H1 (cell line): ENCODE measurements around the gene BLVRA. TPM values are rescaled to one million over a fixed set of nuclear protein-coding genes. Genes with fewer than 3 reads are reported as not detected.

Experiments
- CTCF ChIA-PET: fragments of 300-600 bp; sonication (Branson Sonifier 250); formaldehyde crosslinking; loops from one replicate; lab custom pipeline; 2021; ENCODE audit not compliant: partially characterized antibody; lab: Charles Lee
- POLR2A ChIA-PET: fragments of 300-600 bp; sonication (Branson Sonifier 250); formaldehyde crosslinking; loops from one replicate; lab custom pipeline; 2021; ENCODE audit warnings: inconsistent platforms; ENCODE audit not compliant: partially characterized antibody; lab: Charles Lee
- DNase-seq, 2 experiments: peaks; one replicate each; pipeline versions ENCODE4 v3.0.0 to v3.0.0-alpha.2; 2010 to 2022; ENCODE audit warnings: low spot score in 2 of 2, low read depth in 1 of 2, mixed read lengths in 1 of 2
- FAIRE-seq: peaks from 2 replicates; lab custom pipeline; 2011; peaks lifted over from hg19 to GRCh38; lab: Jason Lieb, UNC
- H2AFZ ChIP-seq: 2 replicates; pipeline ENCODE4 v1.8.1; 2012; ENCODE audit warnings: low read length, inconsistent platforms
- H2AK5ac ChIP-seq: 2 replicates; pipeline ENCODE4 v1.6.1; 2013; ENCODE audit warnings: low read depth, low read length
- H2BK120ac ChIP-seq: replicated peaks from 2 replicates; pipeline ENCODE3; 2013; ENCODE audit warnings: low read depth, low read length, inconsistent platforms
- H2BK12ac ChIP-seq: 2 replicates; pipeline ENCODE4 v1.6.1; 2013; ENCODE audit warnings: low read depth, low read length
- H2BK15ac ChIP-seq: 2 replicates; pipeline ENCODE4 v1.6.1; 2013; ENCODE audit warnings: low read length
- H2BK20ac ChIP-seq: 2 replicates; pipeline ENCODE4 v1.6.1; 2013; ENCODE audit warnings: low read length
- H2BK5ac ChIP-seq: 2 replicates; pipeline ENCODE4 v1.6.1; 2013; ENCODE audit warnings: low read depth, low read length
- H3K14ac ChIP-seq: 2 replicates; pipeline ENCODE4 v1.6.1; 2013; ENCODE audit warnings: inconsistent platforms; ENCODE audit not compliant: insufficient read length
- H3K18ac ChIP-seq: 2 replicates; pipeline ENCODE4 v1.6.1; 2013; ENCODE audit warnings: low read length; ENCODE audit errors: extremely low read depth
- H3K23ac ChIP-seq: 2 replicates; pipeline ENCODE4 v1.6.1; 2013; ENCODE audit warnings: inconsistent platforms; ENCODE audit not compliant: insufficient read length
- H3K23me2 ChIP-seq: 2 replicates; pipeline ENCODE4 v1.6.1; 2013; ENCODE audit warnings: low read depth, low read length
- H3K27ac ChIP-seq: 2 replicates; pipeline ENCODE4 v1.6.1; 2011; ENCODE audit warnings: low read depth, low read length, inconsistent platforms
- H3K27me3 ChIP-seq, 4 experiments: replicated peaks in 1 of 4; 1 replicate in 1 of 4; 2 replicates in 3 of 4; pipeline versions ENCODE4 v1.6.1 to v1.8.1; 2011 to 2013; ENCODE audit warnings: low read length in 3 of 4, mild to moderate bottlenecking in 3 of 4, inconsistent platforms in 2 of 4, mixed read lengths in 2 of 4, moderate library complexity in 1 of 4; ENCODE audit not compliant: control insufficient read depth in 3 of 4, insufficient read depth in 3 of 4; ENCODE audit errors: extremely low read depth in 1 of 4
- H3K36me3 ChIP-seq, 4 experiments: 2 replicates each; pipeline versions ENCODE4 v1.6.1 to v1.8.1; 2011 to 2013; ENCODE audit warnings: mild to moderate bottlenecking in 4 of 4, low read length in 3 of 4, moderate library complexity in 2 of 4, control low read depth in 1 of 4, inconsistent platforms in 1 of 4; ENCODE audit not compliant: insufficient read depth in 4 of 4, control insufficient read depth in 2 of 4
- H3K4ac ChIP-seq: replicated peaks from 2 replicates; pipeline ENCODE3; 2013; ENCODE audit warnings: low read length, low read depth, mixed read lengths, inconsistent platforms; ENCODE audit not compliant: insufficient read length
- H3K4me1 ChIP-seq, 4 experiments: replicated peaks in 1 of 4; 1 replicate in 1 of 4; 2 replicates in 3 of 4; pipeline versions ENCODE4 v1.6.1 to v1.8.1; 2011 to 2013; ENCODE audit warnings: low read length in 3 of 4, inconsistent platforms in 2 of 4, mixed read lengths in 1 of 4; ENCODE audit not compliant: insufficient read depth in 4 of 4, control insufficient read depth in 3 of 4
- H3K4me2 ChIP-seq, 2 experiments: 2 replicates each; pipeline versions ENCODE4 v1.6.1 to v1.8.1; 2011 to 2013; ENCODE audit warnings: low read depth in 2 of 2, low read length in 2 of 2, control low read depth in 1 of 2, inconsistent platforms in 1 of 2, mild to moderate bottlenecking in 1 of 2; ENCODE audit not compliant: insufficient read depth in 1 of 2
- H3K4me3 ChIP-seq, 4 experiments: fragments of 200-600, 300-600 bp in 1 of 4; sonication (generic), shearing (Covaris generic), sonication (Bioruptor Twin) in 1 of 4; 2 replicates each; pipeline versions ENCODE4 v1.5.1 to v1.8.1; 2011 to 2016; ENCODE audit warnings: low read length in 4 of 4, low read depth in 3 of 4, control low read depth in 2 of 4, inconsistent platforms in 2 of 4, mild to moderate bottlenecking in 2 of 4, mixed read lengths in 1 of 4, moderate library complexity in 1 of 4; ENCODE audit not compliant: insufficient read depth in 2 of 4; ENCODE audit errors: extremely low read depth in 1 of 4
- H3K56ac ChIP-seq: replicated peaks from 2 replicates; pipeline ENCODE3; 2013; ENCODE audit warnings: low read depth, mild to moderate bottlenecking, mixed read lengths, low read length, inconsistent platforms; ENCODE audit not compliant: insufficient read length
- H3K79me1 ChIP-seq: 2 replicates; pipeline ENCODE4 v1.6.1; 2013; ENCODE audit warnings: low read depth, low read length, control low read depth
- H3K79me2 ChIP-seq, 2 experiments: 2 replicates each; pipeline versions ENCODE4 v1.6.1 to v1.8.1; 2012 to 2013; ENCODE audit warnings: low read length in 2 of 2, mild to moderate bottlenecking in 2 of 2, inconsistent platforms in 1 of 2; ENCODE audit not compliant: insufficient read depth in 2 of 2, control insufficient read depth in 1 of 2
- H3K9ac ChIP-seq, 4 experiments: replicated peaks in 1 of 4; 1 replicate in 1 of 4; 2 replicates in 3 of 4; pipeline versions ENCODE4 v1.6.1 to v1.8.1; 2011 to 2013; ENCODE audit warnings: low read depth in 3 of 4, low read length in 3 of 4, control low read depth in 2 of 4, mild to moderate bottlenecking in 2 of 4, moderate library complexity in 2 of 4, inconsistent platforms in 1 of 4; ENCODE audit errors: extremely low read depth in 1 of 4
- H3K9me3 ChIP-seq, 2 experiments: 2 replicates each; pipeline versions ENCODE4 v1.6.1 to v1.8.1; 2012 to 2013; ENCODE audit warnings: mild to moderate bottlenecking in 2 of 2, moderate library complexity in 2 of 2, control low read depth in 1 of 2, inconsistent platforms in 1 of 2, low read depth in 1 of 2, low read length in 1 of 2, mixed read lengths in 1 of 2; ENCODE audit not compliant: insufficient read depth in 2 of 2
- H4K20me1 ChIP-seq, 2 experiments: replicated peaks in 1 of 2; 2 replicates each; pipeline versions ENCODE3 to v1.8.1; 2011 to 2013; ENCODE audit warnings: inconsistent platforms in 2 of 2, low read length in 2 of 2, mild to moderate bottlenecking in 1 of 2; ENCODE audit not compliant: insufficient read depth in 2 of 2, control insufficient read depth in 1 of 2
- H4K5ac ChIP-seq: 2 replicates; pipeline ENCODE4 v1.6.1; 2013; ENCODE audit warnings: low read length, low read depth, mixed read lengths, inconsistent platforms; ENCODE audit not compliant: insufficient read length
- H4K8ac ChIP-seq: 2 replicates; pipeline ENCODE4 v1.8.0; 2013; ENCODE audit warnings: mild to moderate bottlenecking, moderate library complexity, low read length, inconsistent platforms; ENCODE audit not compliant: insufficient read depth; ENCODE audit errors: extremely low read depth
- H4K91ac ChIP-seq: replicated peaks from 2 replicates; pipeline ENCODE3; 2013; ENCODE audit warnings: low read length, mixed read lengths, inconsistent platforms; ENCODE audit not compliant: insufficient read length
- CBX5 ChIP-seq: fragments of 300-800, 300-1000 bp; sonication (generic); IDR thresholded peaks from 2 replicates; pipeline ENCODE4 v1.7.1; 2016; ENCODE audit warnings: antibody characterized with exemption, low read length, low read depth
- CHD1 ChIP-seq: IDR thresholded peaks from 2 replicates; pipeline ENCODE4 v1.6.1; 2012; ENCODE audit warnings: low read depth, low read length, improper control_type of control experiment
- CTBP2 ChIP-seq: IDR thresholded peaks from 2 replicates; pipeline ENCODE4 v1.7.0; 2011; ENCODE audit warnings: borderline replicate concordance, mild to moderate bottlenecking, moderate library complexity, mixed read lengths, low read length; ENCODE audit not compliant: insufficient read depth, insufficient read length
- JUND ChIP-seq: IDR thresholded peaks from 2 replicates; pipeline ENCODE4 v1.6.1; 2011; ENCODE audit warnings: mild to moderate bottlenecking, improper control_type of control experiment, low read length
- PHF8 ChIP-seq: fragments of 200-600 bp; sonication (generic); conservative IDR thresholded peaks from 2 replicates; pipeline ENCODE4 v1.7.1; 2012; ENCODE audit warnings: low read depth, mild to moderate bottlenecking, inconsistent platforms, low read length, moderate library complexity
- POLR2AphosphoS5 ChIP-seq: IDR thresholded peaks from 2 replicates; pipeline ENCODE4 v1.6.1; 2011; ENCODE audit warnings: low read depth, low read length
- RBBP5 ChIP-seq: IDR thresholded peaks from 2 replicates; pipeline ENCODE4 v1.7.1; 2012; ENCODE audit warnings: low read depth, mild to moderate bottlenecking, inconsistent platforms, low read length, moderate library complexity, borderline replicate concordance
- RNF2 ChIP-seq: fragments of 200-900, 300-1000 bp; sonication (generic); IDR thresholded peaks from 2 replicates; pipeline ENCODE4 v1.7.1; 2016; ENCODE audit warnings: borderline replicate concordance, low read depth, mild to moderate bottlenecking, antibody characterized with exemption, low read length; ENCODE audit not compliant: poor library complexity, severe bottlenecking; ENCODE audit errors: missing control alignments
- RXRA ChIP-seq: IDR thresholded peaks from 2 replicates; pipeline ENCODE4 v1.6.1; 2011; ENCODE audit warnings: low read depth, mild to moderate bottlenecking, low read length, moderate library complexity; ENCODE audit not compliant: insufficient read depth
- TAF1 ChIP-seq: IDR thresholded peaks from 2 replicates; pipeline ENCODE4 v1.6.1; 2011; ENCODE audit warnings: mild to moderate bottlenecking, low read depth, low read length
- TEAD4 ChIP-seq: IDR thresholded peaks from 2 replicates; pipeline ENCODE4 v1.6.1; 2012; ENCODE audit warnings: low read depth, low read length, inconsistent platforms, mixed read lengths
- ZNF274 ChIP-seq: IDR thresholded peaks from 2 replicates; pipeline ENCODE4 v1.7.0; 2012; ENCODE audit warnings: low read length, borderline replicate concordance; ENCODE audit errors: extremely low read depth
- WGBS, 2 experiments: shearing (Covaris generic) in 1 of 2; methylation state at CpG; one replicate each; pipeline versions ENCODE4 v1.1.6 to v1.1.7; 2013 to 2015; ENCODE audit warnings: low lambda C conversion rate in 2 of 2, mixed read lengths in 2 of 2, inconsistent platforms in 1 of 2, low coverage in 1 of 2, missing lambda C conversion rate in 1 of 2; ENCODE audit not compliant: insufficient replicate concordance in 2 of 2, insufficient coverage in 1 of 2, insufficient read length in 1 of 2; ENCODE audit errors: extremely low coverage in 1 of 2, missing lambda C conversion rate in 1 of 2; 5-methylcytosine and 5-hydroxymethylcytosine counted together
- polyA plus RNA-seq, 7 experiments: library from polyadenylated mRNA; depleted of rRNA in 3 of 7; stranded (reverse) in 5 of 7; unstranded in 2 of 7; fragments of >200 nt in 5 of 7; fragments of 200-250 nt in 2 of 7; gene quantifications; 1 replicate in 5 of 7; 2 replicates in 1 of 7; 4 replicates in 1 of 7; pipeline versions ENCODE4 v1.2.1 to v1.2.3, GENCODE V29; 2011 to 2013; ENCODE audit warnings: missing spikeins in 2 of 7, mixed read lengths in 2 of 7
- total RNA-seq: library from RNA; stranded (reverse); fragmentation: NEBNext Ultra II Directional; extraction: Animal tissue kit (Norgen Biotek cat#: 25700); gene quantifications from 2 replicates; pipeline ENCODE4 v1.2.1, GENCODE V29; 2021

The BLVRA gene
- total and polyA plus RNA-seq, 2 of the 8 experiments (the other 6 are each of a cell fraction or from before 2014, with no cell fraction given) = 16.1 to 37.1 TPM

- Histone ChIP-seq H3K56ac (no peak overlapping the region), H3K14ac (no peak overlapping the region), H4K5ac (no peak overlapping the region), H3K79me2 (no peaks in the 10 kb centered on the region), H2BK5ac (no peak overlapping the region), H3K4ac (no peak overlapping the region), H3K9me3 (no peaks in the 10 kb centered on the region), H2BK12ac (no peak overlapping the region), H4K20me1 (no peaks in the 10 kb centered on the region), H3K4me3 (no peak overlapping the region), H3K23ac (no peak overlapping the region), H4K8ac (no peak overlapping the region), H3K18ac (no peak overlapping the region)
- CTCF ChIA-PET = interaction anchor here (1.0 to 2.5 kb wide), 3 partner anchors 9 to 207 kb away, joined by 3 to 6 read pairs (median 5); partner anchors contain the start of gene STK17A
- TF ChIP-seq JUND = no peak
- TF ChIP-seq CBX5 = no peak
- TF ChIP-seq RBBP5 = no peak
- no peak for TF ChIP-seq PHF8
- no peak for TF ChIP-seq POLR2AphosphoS5
- no peak for TF ChIP-seq CHD1
- TF ChIP-seq RXRA = no peak
- TF ChIP-seq RNF2 = no peak
- TF ChIP-seq CTBP2 = no peak
- no peak for TF ChIP-seq TEAD4
- TF ChIP-seq TAF1 = no peak
- no peak for TF ChIP-seq ZNF274
- TF ChIP-seq, all 59 proteins: peak for 0
- Histone ChIP-seq H3K4me2 (no peak overlapping the region), H3K4me1 (no peaks in the 10 kb centered on the region), H2BK20ac (no peak overlapping the region), H3K36me3 (peaks cover 0 to 2% (median 0%) of the 10 kb centered on the region in 4 experiments; a peak in 2 of 8 replicates), H3K27ac (no peak overlapping the region), H2AK5ac (no peak overlapping the region), H3K23me2 (no peaks in the 10 kb centered on the region; the same call in 1 of the 2 replicates), H3K79me1 (no peaks in the 10 kb centered on the region), H4K91ac (no peak overlapping the region), H2BK15ac (no peak overlapping the region), H2BK120ac (no peak overlapping the region), H3K9ac (no peak overlapping the region), H2AFZ (no peak overlapping the region), H3K27me3 (no peaks in the 10 kb centered on the region)
- POLR2A ChIA-PET = interaction anchor here (1.0 kb wide), 1 partner anchor 11 kb away, joined by 3 read pairs; no protein-coding TSS in a partner anchor
- 81% methylated on average over 5 of the region's 5 CpGs; no CpG with 5 or more reads in 1 of the 2 experiments for WGBS, 2 experiments
- DNase-seq (no peak), FAIRE-seq (no peak)
Measured at GRCh38 chr7:43790006-43790405, 31.5 kb downstream of the BLVRA start.
